ENCODE data around the gene BCR.

BCR gene

GRCh38 chr22:23262518-23263332 lies 82.4 kb downstream of the BCR start:
- no peak for DNase-seq (ENCODE audit: low read depth in 2 of 2)

- no peak for DNase-seq (ENCODE audit: low read depth in 2 of 2)
Observed at GRCh38 chr22:23263651-23264555, 83.6 kb downstream of the BCR start.

GRCh38 chr22:23264610-23265367 lies 84.5 kb downstream of the BCR start:
- no peak for DNase-seq (ENCODE audit: low read depth in 2 of 2)

GRCh38 chr22:23265368-23265700 lies 85.0 kb downstream of the BCR start:
- DNase-seq (ENCODE audit: low read depth in 2 of 2): no peak

GRCh38 chr22:23266780-23267179 lies 86.5 kb downstream of the BCR start:
- DNase-seq (ENCODE audit: low read depth in 2 of 2): no peak

- no peak for DNase-seq (ENCODE audit: low read depth in 2 of 2)
Observed at GRCh38 chr22:23267226-23268043, 87.1 kb downstream of the BCR start.

- DNase-seq (ENCODE audit: low read depth in 2 of 2): no peak
Observed at GRCh38 chr22:23268139-23268712, 87.9 kb downstream of the BCR start.

- no peak for DNase-seq (ENCODE audit: low read depth in 2 of 2)
Observed at GRCh38 chr22:23268877-23269276, 88.6 kb downstream of the BCR start.

- no peak for DNase-seq (ENCODE audit: low read depth in 2 of 2)
Observed at GRCh38 chr22:23269441-23270211, 89.3 kb downstream of the BCR start.

- no peak for DNase-seq (ENCODE audit: low read depth in 2 of 2)
Observed at GRCh38 chr22:23270212-23270733, 90.0 kb downstream of the BCR start.

GRCh38 chr22:23270798-23271596 lies 90.7 kb downstream of the BCR start:
- no peak for DNase-seq (ENCODE audit: low read depth in 2 of 2)

- DNase-seq (ENCODE audit: low read depth in 2 of 2): no peak
Observed at GRCh38 chr22:23271597-23271908, 91.2 kb downstream of the BCR start.

- DNase-seq (ENCODE audit: low read depth in 2 of 2): no peak
Observed at GRCh38 chr22:23272371-23272770, 92.1 kb downstream of the BCR start.

GRCh38 chr22:23272834-23273233 lies 92.5 kb downstream of the BCR start:
- no peak for DNase-seq (ENCODE audit: low read depth in 2 of 2)

GRCh38 chr22:23273445-23274145 lies 93.3 kb downstream of the BCR start:
- DNase-seq (ENCODE audit: low read depth in 2 of 2): no peak

- DNase-seq (ENCODE audit: low read depth in 2 of 2): no peak
Observed at GRCh38 chr22:23274146-23274526, 93.8 kb downstream of the BCR start.

GRCh38 chr22:23274891-23275694 lies 94.8 kb downstream of the BCR start:
- DNase-seq (ENCODE audit: low read depth in 2 of 2): no peak

- DNase-seq (ENCODE audit: low read depth in 2 of 2): no peak
Observed at GRCh38 chr22:23275751-23276150, 95.4 kb downstream of the BCR start.
